ENCODE data around the gene HOXA9. TPM values are rescaled to one million over a fixed set of nuclear protein-coding genes. Genes with fewer than 3 reads are reported as not detected.

The HOXA9 gene
- total RNA-seq, 1 experiment from 2014 or later: not detected

GRCh38 chr7:27194686-27195379 lies 29.5 kb upstream of the HOXA9 start:
- Histone ChIP-seq H3K4me3 (ENCODE audit: insufficient read depth, low read depth, low read length) (no peak overlapping the region), H3K36me3 (replicated peaks; ENCODE audit: control insufficient read depth, insufficient read depth, low read length) (no peaks in the 10 kb centered on the region), H3K27me3 (ENCODE audit: control insufficient read depth, insufficient read depth, low read length) (peaks cover 99% of the 10 kb centered on the region)
- no peak for DNase-seq

DNA sequence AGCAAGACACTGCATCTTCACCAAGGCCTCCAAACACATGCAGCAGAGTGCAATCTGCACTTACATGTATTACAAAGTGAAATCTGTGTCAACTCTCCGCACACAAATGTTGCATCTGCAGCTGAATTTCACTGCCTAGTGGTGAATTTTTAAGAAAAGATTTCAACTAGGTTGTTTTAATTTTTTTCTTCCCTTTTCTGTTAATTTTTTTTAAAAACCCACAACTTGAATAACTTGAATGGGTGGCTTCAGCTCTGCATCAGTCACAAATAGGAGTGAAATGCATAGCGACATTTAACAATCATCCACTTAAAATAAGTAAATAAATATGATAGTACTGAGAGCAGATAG lies 28.6 kb upstream of the HOXA9 start:
- Histone ChIP-seq H3K4me3 (ENCODE audit: insufficient read depth, low read depth, low read length) (no peak overlapping the region), H3K36me3 (replicated peaks; ENCODE audit: control insufficient read depth, insufficient read depth, low read length) (no peaks in the 10 kb centered on the region), H3K27me3 (ENCODE audit: control insufficient read depth, insufficient read depth, low read length) (peaks cover 99% of the 10 kb centered on the region)
- no peak for DNase-seq

DNA sequence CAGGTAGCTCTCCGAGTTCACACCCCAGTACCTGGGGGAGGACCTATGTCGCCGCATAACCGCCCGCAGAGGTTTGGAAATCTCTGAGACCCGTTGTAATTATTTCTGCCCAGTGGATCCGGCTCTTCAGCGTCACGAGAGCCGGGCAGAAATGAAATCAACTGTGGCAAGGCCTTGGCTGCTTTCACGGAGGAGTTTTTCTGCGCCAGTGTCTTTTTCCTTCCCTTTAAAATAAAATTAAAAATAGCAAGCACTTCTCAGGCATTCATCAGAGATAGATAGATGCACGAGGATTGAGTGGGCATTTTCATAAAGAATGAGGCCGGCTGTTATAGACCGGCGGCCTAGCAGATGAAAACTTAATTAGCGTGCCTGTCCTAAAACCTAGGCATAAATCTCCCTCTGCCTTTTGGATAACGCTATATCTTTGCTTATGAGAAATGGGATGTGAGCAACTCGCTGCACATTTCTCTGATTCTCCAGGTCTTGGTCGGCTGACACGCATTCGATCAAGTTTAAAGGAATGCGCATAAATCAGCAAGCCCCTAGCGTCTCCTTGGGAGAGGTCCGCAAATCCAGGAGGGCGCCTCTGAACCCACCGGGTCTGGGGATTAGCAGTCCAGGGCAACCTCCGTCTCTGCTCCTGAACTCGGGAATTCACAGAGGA lies 28.1 kb upstream of the HOXA9 start:
- DNase-seq: peak; percentile 74
- Histone ChIP-seq H3K4me3 (ENCODE audit: insufficient read depth, low read depth, low read length) (no peak overlapping the region), H3K27me3 (ENCODE audit: control insufficient read depth, insufficient read depth, low read length) (peaks cover 99% of the 10 kb centered on the region), H3K36me3 (replicated peaks; ENCODE audit: control insufficient read depth, insufficient read depth, low read length) (no peaks in the 10 kb centered on the region)

- Histone ChIP-seq H3K36me3 (replicated peaks; ENCODE audit: control insufficient read depth, insufficient read depth, low read length) (no peaks in the 10 kb centered on the region), H3K27me3 (ENCODE audit: control insufficient read depth, insufficient read depth, low read length) (peaks cover 99% of the 10 kb centered on the region), H3K4me3 (ENCODE audit: insufficient read depth, low read depth, low read length) (no peak overlapping the region)
- peak; percentile 73 for DNase-seq
Observed at GRCh38 chr7:27192546-27193334, 27.4 kb upstream of the HOXA9 start.

DNA sequence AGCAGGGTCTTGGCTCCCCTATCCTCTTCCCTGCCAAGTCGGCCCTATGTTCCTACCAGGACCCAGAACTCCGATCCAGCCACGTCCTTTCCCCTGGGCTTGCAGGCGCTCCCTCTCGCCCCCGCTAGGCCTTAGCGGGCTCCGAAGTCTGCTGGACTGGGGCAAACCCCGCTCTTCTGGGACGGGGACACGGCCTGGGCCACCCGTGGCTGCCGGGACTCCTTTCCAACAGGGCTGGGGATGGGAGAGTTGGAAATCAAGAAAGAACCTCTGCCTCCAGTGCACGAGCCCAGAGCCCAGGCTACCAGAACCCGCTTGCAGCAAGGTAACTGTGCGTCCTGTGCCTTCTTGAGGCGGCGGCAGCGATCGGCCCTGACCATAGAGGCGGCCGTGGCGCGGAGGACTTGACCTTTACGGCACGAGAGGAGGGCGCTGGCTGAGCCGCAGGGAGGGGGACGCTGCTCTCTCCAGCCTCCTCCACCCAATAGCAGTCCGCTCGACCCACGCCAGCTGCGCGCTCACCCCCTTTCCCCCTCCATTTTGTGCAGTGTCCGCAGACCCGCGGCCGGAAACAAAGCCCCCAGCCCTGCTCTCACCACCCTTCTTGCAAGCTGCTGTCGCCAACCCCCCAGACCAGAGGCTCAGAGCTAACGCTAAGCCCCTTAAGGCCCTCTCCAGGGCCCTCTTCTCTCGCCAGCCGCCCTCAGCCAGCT lies 26.7 kb upstream of the HOXA9 start:
- Histone ChIP-seq H3K27me3 (ENCODE audit: control insufficient read depth, insufficient read depth, low read length) (peaks cover 99% of the 10 kb centered on the region), H3K4me3 (ENCODE audit: insufficient read depth, low read depth, low read length) (no peak overlapping the region), H3K36me3 (replicated peaks; ENCODE audit: control insufficient read depth, insufficient read depth, low read length) (no peaks in the 10 kb centered on the region)
- DNase-seq: peak; percentile 80

- Histone ChIP-seq H3K27me3 (ENCODE audit: control insufficient read depth, insufficient read depth, low read length) (peaks cover 99% of the 10 kb centered on the region), H3K4me3 (ENCODE audit: insufficient read depth, low read depth, low read length) (no peak overlapping the region), H3K36me3 (replicated peaks; ENCODE audit: control insufficient read depth, insufficient read depth, low read length) (no peaks in the 10 kb centered on the region)
- DNase-seq: peak; percentile 60
Observed at GRCh38 chr7:27191161-27191731, 25.9 kb upstream of the HOXA9 start.

GRCh38 chr7:27189997-27190748 lies 24.8 kb upstream of the HOXA9 start:
- Histone ChIP-seq H3K27me3 (ENCODE audit: control insufficient read depth, insufficient read depth, low read length) (peaks cover 100% of the 10 kb centered on the region), H3K36me3 (replicated peaks; ENCODE audit: control insufficient read depth, insufficient read depth, low read length) (no peaks in the 10 kb centered on the region), H3K4me3 (ENCODE audit: insufficient read depth, low read depth, low read length) (no peak overlapping the region)
- no peak for DNase-seq

DNA sequence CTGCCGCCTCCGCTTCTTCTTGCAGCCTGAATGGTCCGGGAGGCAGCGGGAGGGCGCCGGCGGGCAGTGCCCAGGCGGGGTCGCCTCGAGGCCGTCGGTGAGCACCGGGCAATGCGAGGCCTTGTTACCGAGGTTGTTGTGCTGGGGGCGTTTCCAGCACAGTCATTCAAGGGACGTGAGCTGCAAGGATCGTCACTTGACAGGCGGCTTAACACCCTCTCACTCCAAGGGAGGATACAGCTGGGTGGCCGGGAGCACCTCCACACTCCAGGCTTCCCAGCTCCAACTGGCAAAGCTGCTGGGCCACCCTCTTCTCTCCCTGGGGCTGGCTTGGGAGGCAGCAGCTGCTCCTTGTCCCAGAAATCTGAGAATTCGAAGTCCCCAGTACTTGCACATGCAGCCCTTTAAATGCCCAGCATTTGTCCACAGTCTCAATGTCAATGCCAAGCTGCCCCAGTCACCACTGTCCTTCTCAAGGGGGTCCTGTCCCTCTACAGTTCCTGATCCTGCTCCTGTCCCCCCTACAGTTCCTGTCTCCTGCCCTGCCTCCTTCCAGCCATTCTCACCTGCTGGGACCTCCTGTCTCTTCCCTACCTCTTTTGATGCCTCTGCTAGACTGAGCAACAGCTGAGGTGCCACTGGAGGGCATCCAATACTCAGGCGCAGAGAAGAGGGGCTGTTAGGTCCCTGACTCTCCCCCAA lies 24.1 kb upstream of the HOXA9 start:
- DNase-seq: peak; percentile 75
- no peaks in the 10 kb centered on the region for H3K36me3 ChIP-seq (replicated peaks; ENCODE audit: control insufficient read depth, insufficient read depth, low read length)
- peaks cover 100% of the 10 kb centered on the region for H3K27me3 ChIP-seq (ENCODE audit: control insufficient read depth, insufficient read depth, low read length)
- no peak overlapping the region for H3K4me3 ChIP-seq (ENCODE audit: insufficient read depth, low read depth, low read length)

DNA sequence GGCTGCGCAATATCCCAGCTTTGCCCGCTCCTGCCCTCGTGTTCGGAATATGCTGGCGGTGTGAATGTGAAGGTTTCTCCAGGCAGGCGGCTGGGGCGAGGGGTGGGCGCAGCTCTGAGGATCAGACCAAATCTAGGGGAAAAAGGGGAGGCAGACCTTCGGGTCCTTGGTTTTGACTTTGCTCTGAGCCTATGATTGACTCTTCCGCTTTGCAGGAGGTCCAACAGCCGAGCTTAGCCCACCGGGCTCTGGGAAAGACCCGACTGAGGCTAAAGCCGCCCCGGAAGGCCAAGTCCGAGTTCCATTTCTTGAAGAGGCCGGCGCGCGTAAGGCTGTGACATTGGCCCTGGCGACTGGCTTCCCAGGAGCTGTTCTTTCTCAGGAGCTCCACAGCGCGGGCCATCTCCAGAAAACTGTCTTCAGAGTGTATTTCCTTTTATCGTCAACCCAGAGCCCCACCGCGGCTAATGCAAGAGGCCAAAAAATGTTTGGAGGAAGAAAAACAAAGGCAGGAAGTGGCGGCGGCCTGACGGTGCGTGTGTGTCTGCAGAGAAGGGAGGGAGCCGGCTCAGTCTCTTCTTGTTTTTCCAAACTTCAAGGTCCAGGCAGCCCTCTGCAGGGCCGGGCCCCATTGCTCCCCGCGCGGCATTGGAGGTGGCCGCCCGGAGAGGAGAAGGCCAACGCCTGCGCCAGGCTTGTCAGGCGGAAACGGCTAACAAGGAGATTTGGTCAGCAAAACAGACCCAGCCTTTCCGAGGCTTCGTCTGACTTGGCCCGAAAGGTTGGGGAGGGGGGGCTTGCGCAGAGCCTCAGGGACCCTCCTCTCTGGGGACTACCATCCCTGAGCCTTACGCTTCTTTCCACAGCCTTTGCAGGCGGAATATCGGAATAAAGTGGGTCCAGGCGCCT lies 23.3 kb upstream of the HOXA9 start:
- no peaks in the 10 kb centered on the region for H3K36me3 ChIP-seq (replicated peaks; ENCODE audit: control insufficient read depth, insufficient read depth, low read length)
- no peak overlapping the region for H3K4me3 ChIP-seq (ENCODE audit: insufficient read depth, low read depth, low read length)
- H3K27me3 ChIP-seq (ENCODE audit: control insufficient read depth, insufficient read depth, low read length): peaks cover 100% of the 10 kb centered on the region
- DNase-seq: peak; percentile 80

DNA sequence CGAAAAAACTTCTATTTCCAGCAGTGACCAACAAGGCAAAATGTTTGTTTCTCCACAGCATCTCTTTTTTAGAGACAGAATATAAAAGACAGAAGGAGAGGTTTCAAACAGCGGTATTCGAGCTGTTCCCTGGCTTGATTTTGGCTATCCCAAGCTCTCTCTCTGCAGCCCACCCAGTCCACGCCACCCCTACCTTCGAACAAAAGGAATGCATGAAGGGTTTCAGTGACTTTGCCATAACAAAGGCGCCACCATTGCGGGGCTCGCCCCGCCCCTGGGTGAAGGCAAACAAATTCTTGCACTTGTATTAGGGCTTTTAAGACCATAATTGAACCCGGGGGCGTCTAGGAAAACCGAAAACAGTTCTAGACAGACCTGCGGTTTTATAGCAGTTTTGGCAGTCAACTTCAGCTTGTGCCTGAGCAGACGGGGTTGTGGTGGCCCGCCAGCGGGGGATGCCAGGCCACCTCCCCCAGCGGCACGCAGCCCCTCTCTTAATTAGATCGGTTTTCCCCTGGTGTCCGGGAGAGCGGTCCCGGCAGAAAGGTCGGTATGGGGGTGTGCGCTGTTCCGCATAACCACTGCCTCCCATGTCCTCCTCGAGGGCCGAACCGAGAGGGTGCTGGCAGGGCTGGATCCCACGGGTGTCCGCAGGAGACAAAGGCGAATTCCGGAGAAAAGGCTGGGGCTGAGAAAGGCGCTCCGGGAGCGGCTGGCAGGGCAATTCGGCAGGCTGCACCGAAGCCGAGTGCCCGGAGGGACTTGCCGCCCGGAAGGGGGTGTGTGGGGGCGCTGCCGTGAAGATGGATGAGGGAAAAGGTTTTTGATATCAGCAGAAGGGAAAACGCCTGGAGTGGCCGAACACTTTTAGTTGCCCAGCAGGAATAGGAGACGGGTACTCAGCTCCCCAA lies 22.4 kb upstream of the HOXA9 start:
- Histone ChIP-seq H3K27me3 (ENCODE audit: control insufficient read depth, insufficient read depth, low read length) (peaks cover 100% of the 10 kb centered on the region), H3K4me3 (ENCODE audit: insufficient read depth, low read depth, low read length) (no peak overlapping the region), H3K36me3 (replicated peaks; ENCODE audit: control insufficient read depth, insufficient read depth, low read length) (no peaks in the 10 kb centered on the region)
- peak; percentile 74 for DNase-seq

- H3K36me3 ChIP-seq (replicated peaks; ENCODE audit: control insufficient read depth, insufficient read depth, low read length): no peaks in the 10 kb centered on the region
- no peak overlapping the region for H3K4me3 ChIP-seq (ENCODE audit: insufficient read depth, low read depth, low read length)
- peaks cover 100% of the 10 kb centered on the region for H3K27me3 ChIP-seq (ENCODE audit: control insufficient read depth, insufficient read depth, low read length)
- DNase-seq: no peak
Observed at GRCh38 chr7:27186668-27187474, 21.5 kb upstream of the HOXA9 start.

All from H7 (cell line).